Measurements from ENCODE around the gene ALDH6A1.

DNA sequence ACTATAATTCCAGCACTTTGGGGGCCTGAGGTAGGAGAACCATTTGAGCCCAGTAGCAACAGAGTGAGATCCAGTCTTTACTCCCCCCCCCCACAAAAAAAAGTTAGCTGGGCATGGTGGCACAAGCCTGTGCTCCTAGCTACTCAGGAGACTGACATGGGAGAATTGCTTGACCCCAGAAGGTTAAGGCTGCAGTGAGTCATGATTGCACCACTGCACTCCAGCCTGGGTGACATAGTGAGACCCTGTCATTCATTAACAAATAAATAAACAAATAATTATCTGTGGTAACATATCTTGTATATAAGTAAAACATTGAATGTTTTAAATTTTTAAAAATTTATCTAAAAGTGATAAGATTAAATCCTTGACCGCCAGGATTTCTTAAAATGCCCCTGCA, 70.0 kb downstream of the ALDH6A1 start:
- TF ChIP-seq, protein P1, sequence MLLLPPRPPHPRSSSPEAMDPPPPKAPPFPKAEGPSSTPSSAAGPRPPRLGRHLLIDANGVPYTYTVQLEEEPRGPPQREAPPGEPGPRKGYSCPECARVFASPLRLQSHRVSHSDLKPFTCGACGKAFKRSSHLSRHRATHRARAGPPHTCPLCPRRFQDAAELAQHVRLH (tag by site-specific recombination; IDR thresholded peaks at IDR 0.05), result no peak
- TF ChIP-seq, protein P2, sequence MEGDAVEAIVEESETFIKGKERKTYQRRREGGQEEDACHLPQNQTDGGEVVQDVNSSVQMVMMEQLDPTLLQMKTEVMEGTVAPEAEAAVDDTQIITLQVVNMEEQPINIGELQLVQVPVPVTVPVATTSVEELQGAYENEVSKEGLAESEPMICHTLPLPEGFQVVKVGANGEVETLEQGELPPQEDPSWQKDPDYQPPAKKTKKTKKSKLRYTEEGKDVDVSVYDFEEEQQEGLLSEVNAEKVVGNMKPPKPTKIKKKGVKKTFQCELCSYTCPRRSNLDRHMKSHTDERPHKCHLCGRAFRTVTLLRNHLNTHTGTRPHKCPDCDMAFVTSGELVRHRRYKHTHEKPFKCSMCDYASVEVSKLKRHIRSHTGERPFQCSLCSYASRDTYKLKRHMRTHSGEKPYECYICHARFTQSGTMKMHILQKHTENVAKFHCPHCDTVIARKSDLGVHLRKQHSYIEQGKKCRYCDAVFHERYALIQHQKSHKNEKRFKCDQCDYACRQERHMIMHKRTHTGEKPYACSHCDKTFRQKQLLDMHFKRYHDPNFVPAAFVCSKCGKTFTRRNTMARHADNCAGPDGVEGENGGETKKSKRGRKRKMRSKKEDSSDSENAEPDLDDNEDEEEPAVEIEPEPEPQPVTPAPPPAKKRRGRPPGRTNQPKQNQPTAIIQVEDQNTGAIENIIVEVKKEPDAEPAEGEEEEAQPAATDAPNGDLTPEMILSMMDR (tag by site-specific recombination; IDR thresholded peaks at IDR 0.05), result no peak
- TF ChIP-seq ZNF658 (tag by site-specific recombination; IDR thresholded peaks at IDR 0.05), result no peak
- no peak for TF ChIP-seq ZNF707 (tag by site-specific recombination; IDR thresholded peaks at IDR 0.05)
- TF ChIP-seq, protein P3, sequence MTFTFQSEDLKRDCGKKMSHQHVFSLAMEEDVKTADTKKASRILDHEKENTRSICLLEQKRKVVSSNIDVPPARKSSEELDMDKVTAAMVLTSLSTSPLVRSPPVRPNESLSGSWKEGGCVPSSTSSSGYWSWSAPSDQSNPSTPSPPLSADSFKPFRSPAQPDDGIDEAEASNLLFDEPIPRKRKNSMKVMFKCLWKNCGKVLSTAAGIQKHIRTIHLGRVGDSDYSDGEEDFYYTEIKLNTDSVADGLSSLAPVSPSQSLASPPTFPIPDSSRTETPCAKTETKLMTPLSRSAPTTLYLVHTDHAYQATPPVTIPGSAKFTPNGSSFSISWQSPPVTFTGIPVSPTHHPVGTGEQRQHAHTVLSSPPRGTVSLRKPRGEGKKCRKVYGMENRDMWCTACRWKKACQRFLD (tag by site-specific recombination; IDR thresholded peaks at IDR 0.05), result no peak
- no peak for TF ChIP-seq GLI2 (tag by site-specific recombination; IDR thresholded peaks at IDR 0.05; ENCODE audit: borderline replicate concordance, low read depth)
- no peak for TF ChIP-seq ZNF792 (tag by site-specific recombination; IDR thresholded peaks at IDR 0.05)
- no peak for TF ChIP-seq ZNF2 (tag by site-specific recombination; IDR thresholded peaks at IDR 0.05)
- no peak for TF ChIP-seq TRIM28 (IDR thresholded peaks at IDR 0.05; ENCODE audit: borderline replicate concordance, low read length)
- TF ChIP-seq ZNF274 (IDR thresholded peaks at IDR 0.05; ENCODE audit: low read length), result no peak
- TF ChIP-seq ZNF274 (tag by site-specific recombination; IDR thresholded peaks at IDR 0.05; ENCODE audit: borderline replicate concordance), result no peak

All from HEK293 (cell line).